IPS DF 6.9 (cell line): Measurements from ENCODE around the gene KLHL34.

ENCODE experiments used
- DNase-seq: peaks from one replicate; pipeline ENCODE4 v3.0.0-alpha.2; 2013; ENCODE audit warnings: low read depth, low spot score
- H3K27ac ChIP-seq: one replicate; pipeline ENCODE4 v1.5.1; 2013; ENCODE audit warnings: low read length, control low read depth
- H3K27me3 ChIP-seq: 2 replicates; pipeline ENCODE4 v1.6.1; 2013; ENCODE audit warnings: mild to moderate bottlenecking, low read length; ENCODE audit not compliant: control insufficient read depth, insufficient read depth
- H3K36me3 ChIP-seq: 2 replicates; pipeline ENCODE4 v1.6.1; 2013; ENCODE audit warnings: low read length; ENCODE audit not compliant: control insufficient read depth, insufficient read depth
- H3K4me1 ChIP-seq: 2 replicates; pipeline ENCODE4 v1.6.1; 2013; ENCODE audit warnings: low read length; ENCODE audit not compliant: control insufficient read depth, insufficient read depth
- H3K4me3 ChIP-seq: 2 replicates; pipeline ENCODE4 v1.5.1; 2013; ENCODE audit warnings: mild to moderate bottlenecking, low read length
- H3K9me3 ChIP-seq: 2 replicates; pipeline ENCODE4 v1.6.1; 2013; ENCODE audit warnings: low read length, inconsistent platforms; ENCODE audit not compliant: control insufficient read depth, insufficient read depth
- WGBS: extraction: QIAGEN DNeasy Blood & Tissue Kit; methylation state at CpG from one replicate; pipeline ENCODE4 v1.1.7; 2013; ENCODE audit warnings: mixed read lengths, missing lambda C conversion rate; ENCODE audit not compliant: insufficient read length, insufficient coverage; 5-methylcytosine and 5-hydroxymethylcytosine counted together

KLHL34 gene

DNA sequence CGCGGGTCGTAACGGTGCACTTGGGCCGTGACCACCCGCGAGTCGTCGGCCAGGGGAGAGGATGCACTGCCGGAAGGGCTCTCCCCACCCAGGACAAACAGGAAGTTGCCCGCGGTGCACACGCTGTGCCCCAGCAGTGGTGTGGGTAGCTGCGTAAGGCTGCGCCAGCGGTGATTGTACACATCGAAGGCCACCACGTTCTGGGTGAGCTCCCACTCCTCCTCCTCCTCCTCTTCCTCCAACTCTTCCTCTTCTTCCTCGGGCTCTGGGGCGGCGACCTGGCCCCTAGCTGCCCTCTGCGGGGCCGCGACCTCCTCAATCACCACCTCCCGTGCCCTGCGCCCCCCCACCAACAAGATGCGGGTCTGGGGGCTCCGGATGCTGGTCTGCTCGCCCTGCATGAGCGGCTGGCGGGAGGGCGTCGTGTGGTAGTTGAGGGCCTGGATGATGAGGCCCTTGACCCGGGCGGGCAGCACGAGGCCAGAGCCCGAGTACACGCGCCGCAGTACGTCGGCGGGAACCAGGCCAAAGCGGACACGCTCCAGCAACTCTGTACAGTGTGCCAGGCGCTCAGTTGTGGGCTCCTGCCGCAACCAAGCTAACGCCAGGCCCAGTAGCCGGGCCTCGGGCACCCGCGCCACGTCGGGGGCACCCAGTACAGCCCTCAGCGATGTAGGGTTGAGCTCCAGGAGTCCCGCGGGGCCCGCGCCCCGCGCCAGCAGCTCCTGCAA is 1.4 kb downstream of the KLHL34 start:
- no peak for DNase-seq
- Histone ChIP-seq H3K27ac (no peak overlapping the region), H3K36me3 (no peaks in the 10 kb centered on the region), H3K4me1 (no peaks in the 10 kb centered on the region), H3K9me3 (no peaks in the 10 kb centered on the region), H3K27me3 (no peaks in the 10 kb centered on the region), H3K4me3 (no peak overlapping the region)
- WGBS, result no CpG with 5 or more reads among the region's 61 CpGs

DNA sequence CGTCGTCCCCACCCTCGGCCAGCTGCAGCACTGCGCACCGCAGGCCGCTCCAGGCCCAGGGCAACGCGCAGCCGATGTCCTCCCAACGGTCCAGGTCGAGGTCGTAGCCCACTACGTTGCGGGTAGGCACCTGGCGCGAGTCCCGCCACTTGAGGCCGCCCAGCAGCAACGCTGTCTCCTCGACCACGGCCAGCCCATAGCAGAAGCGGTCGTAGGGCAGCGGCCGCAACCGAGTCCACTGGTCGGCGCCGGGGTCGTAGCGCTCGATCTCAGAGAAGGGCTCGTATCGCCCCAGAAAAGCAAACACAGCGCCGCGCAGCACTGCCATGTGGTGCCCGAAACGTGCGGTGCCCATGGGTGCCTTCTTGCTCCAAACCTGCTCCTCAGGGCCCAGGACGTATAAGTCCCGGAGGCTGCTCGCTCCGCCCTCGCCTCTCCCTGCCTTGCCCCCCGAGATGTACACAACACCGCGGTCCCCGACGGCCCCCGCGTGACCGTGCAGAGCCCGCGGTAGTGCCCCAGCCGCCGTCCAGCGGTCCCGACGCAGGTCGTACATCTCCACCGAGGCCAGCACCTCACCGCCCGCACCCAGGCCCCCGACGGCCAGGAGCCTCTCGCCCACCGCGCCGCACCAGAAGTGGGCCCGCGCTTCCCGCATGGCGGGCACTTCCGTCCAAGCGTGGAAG is 2.1 kb downstream of the KLHL34 start:
- Histone ChIP-seq H3K9me3 (no peaks in the 10 kb centered on the region), H3K4me1 (no peaks in the 10 kb centered on the region), H3K27me3 (no peaks in the 10 kb centered on the region), H3K36me3 (no peaks in the 10 kb centered on the region), H3K4me3 (no peak overlapping the region), H3K27ac (no peak overlapping the region)
- no CpG with 5 or more reads among the region's 76 CpGs for WGBS
- DNase-seq, result no peak

- DNase-seq, result no peak
- WGBS, result no CpG with 5 or more reads among the region's 3 CpGs
- Histone ChIP-seq H3K27me3 (no peaks in the 10 kb centered on the region), H3K4me3 (no peak overlapping the region), H3K27ac (no peak overlapping the region), H3K36me3 (no peaks in the 10 kb centered on the region), H3K9me3 (no peaks in the 10 kb centered on the region), H3K4me1 (no peaks in the 10 kb centered on the region)
These were observed 12.2 kb downstream of the KLHL34 start for GRCh38 chrX:21645886-21646285.

GRCh38 chrX:21645431-21645830 is 12.7 kb downstream of the KLHL34 start:
- Histone ChIP-seq H3K36me3 (no peaks in the 10 kb centered on the region), H3K27ac (no peak overlapping the region), H3K9me3 (no peaks in the 10 kb centered on the region), H3K4me1 (no peaks in the 10 kb centered on the region), H3K4me3 (no peak overlapping the region), H3K27me3 (no peaks in the 10 kb centered on the region)
- DNase-seq, result no peak

DNA sequence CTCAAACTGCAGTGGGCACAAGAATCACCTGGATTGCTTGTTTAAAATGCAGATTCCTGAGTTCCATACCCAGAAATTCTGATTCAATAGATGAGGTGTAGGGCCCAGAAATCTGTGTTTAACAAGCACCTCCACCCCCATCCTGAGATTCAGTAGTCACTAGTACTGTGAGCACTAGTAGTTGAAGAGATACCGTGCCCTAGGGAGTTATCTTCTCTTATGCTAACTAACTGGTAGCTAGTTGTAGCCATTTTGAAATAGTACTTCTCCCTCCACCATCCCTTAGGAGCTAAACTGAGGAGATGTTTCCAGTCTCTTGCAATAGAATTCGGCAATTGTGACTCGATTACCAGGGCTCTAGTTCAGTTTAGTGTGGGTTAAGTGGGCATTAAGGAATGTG is 18.4 kb downstream of the KLHL34 start:
- no peak overlapping the region for H3K27ac ChIP-seq
- H3K9me3 ChIP-seq, result no peaks in the 10 kb centered on the region
- no peaks in the 10 kb centered on the region for H3K36me3 ChIP-seq
- H3K4me3 ChIP-seq, result no peak overlapping the region
- H3K27me3 ChIP-seq, result no peaks in the 10 kb centered on the region
- DNase-seq, result no peak
- no CpG with 5 or more reads among the region's 3 CpGs for WGBS
- no peaks in the 10 kb centered on the region for H3K4me1 ChIP-seq

GRCh38 chrX:21638311-21638710 is 19.8 kb downstream of the KLHL34 start:
- H3K27me3 ChIP-seq, result no peaks in the 10 kb centered on the region
- no peaks in the 10 kb centered on the region for H3K36me3 ChIP-seq
- H3K9me3 ChIP-seq, result no peaks in the 10 kb centered on the region
- no peak overlapping the region for H3K27ac ChIP-seq
- no CpG with 5 or more reads among the region's 2 CpGs for WGBS
- H3K4me3 ChIP-seq, result no peak overlapping the region
- H3K4me1 ChIP-seq, result no peaks in the 10 kb centered on the region
- no peak for DNase-seq

DNA sequence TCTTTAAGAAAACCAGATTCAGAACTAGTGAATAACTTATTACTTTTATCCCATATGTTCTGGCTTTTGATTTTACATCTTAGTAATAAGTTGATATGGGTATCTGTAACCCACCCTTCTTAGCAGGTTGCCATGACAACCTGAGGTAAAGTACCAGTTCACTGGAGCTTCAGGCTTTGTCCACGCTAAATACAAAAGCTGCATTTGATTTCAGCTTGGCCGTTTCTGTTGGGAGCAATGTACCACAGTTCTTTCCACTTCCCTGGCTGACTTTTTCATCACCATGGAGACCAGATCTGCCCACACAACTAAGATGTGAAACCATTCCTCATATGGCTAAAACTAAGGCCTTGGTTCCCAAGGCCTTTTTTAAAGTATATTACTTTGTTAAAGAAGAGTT is 26.1 kb downstream of the KLHL34 start:
- Histone ChIP-seq H3K27ac (no peak overlapping the region), H3K9me3 (no peaks in the 10 kb centered on the region), H3K27me3 (no peaks in the 10 kb centered on the region), H3K4me3 (no peak overlapping the region), H3K4me1 (no peaks in the 10 kb centered on the region), H3K36me3 (no peaks in the 10 kb centered on the region)
- no peak for DNase-seq
- no CpG with 5 or more reads among the region's 2 CpGs for WGBS

- no peak for DNase-seq
- Histone ChIP-seq H3K27ac (no peak overlapping the region), H3K27me3 (no peaks in the 10 kb centered on the region), H3K36me3 (no peaks in the 10 kb centered on the region), H3K4me3 (no peak overlapping the region), H3K9me3 (no peaks in the 10 kb centered on the region), H3K4me1 (no peaks in the 10 kb centered on the region)
These were observed 34.2 kb downstream of the KLHL34 start for GRCh38 chrX:21623778-21624501.

GRCh38 chrX:21620234-21620633 is 37.9 kb downstream of the KLHL34 start:
- Histone ChIP-seq H3K9me3 (no peaks in the 10 kb centered on the region), H3K4me3 (no peak overlapping the region), H3K4me1 (no peaks in the 10 kb centered on the region), H3K27me3 (no peaks in the 10 kb centered on the region), H3K36me3 (no peaks in the 10 kb centered on the region), H3K27ac (no peak overlapping the region)
- no CpG with 5 or more reads among the region's 2 CpGs for WGBS
- no peak for DNase-seq

DNA sequence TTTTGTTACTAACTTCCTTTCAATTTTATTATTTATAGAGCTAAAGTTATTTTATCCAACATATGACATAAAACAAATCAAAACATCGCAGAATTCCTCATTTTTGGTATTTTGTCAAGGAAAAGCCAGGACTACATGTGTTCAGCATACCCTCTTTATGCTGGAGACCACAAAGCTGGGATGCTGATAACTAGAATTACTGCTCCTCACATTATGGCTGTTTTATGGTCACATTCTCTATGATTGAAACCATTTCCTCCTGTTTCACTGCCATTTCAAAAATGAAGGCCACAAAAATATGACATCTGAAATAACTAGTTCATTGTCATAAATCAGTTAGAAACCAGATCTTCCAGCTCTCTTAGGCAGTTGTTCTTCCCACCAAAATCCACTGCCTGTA is 41.7 kb downstream of the KLHL34 start:
- H3K27ac ChIP-seq, result no peak overlapping the region
- H3K36me3 ChIP-seq, result no peaks in the 10 kb centered on the region
- no peak for DNase-seq
- no peaks in the 10 kb centered on the region for H3K9me3 ChIP-seq
- no CpG with 5 or more reads among the region's 1 CpG for WGBS
- H3K27me3 ChIP-seq, result no peaks in the 10 kb centered on the region
- no peaks in the 10 kb centered on the region for H3K4me1 ChIP-seq
- H3K4me3 ChIP-seq, result no peak overlapping the region
